ENCODE measurements around the gene GUF1. TPM values are rescaled to one million over a fixed set of nuclear protein-coding genes. Genes with fewer than 3 reads are reported as not detected.

The GUF1 gene
- total RNA-seq, 1 donor from 2014 or later: 24.7 TPM

DNA sequence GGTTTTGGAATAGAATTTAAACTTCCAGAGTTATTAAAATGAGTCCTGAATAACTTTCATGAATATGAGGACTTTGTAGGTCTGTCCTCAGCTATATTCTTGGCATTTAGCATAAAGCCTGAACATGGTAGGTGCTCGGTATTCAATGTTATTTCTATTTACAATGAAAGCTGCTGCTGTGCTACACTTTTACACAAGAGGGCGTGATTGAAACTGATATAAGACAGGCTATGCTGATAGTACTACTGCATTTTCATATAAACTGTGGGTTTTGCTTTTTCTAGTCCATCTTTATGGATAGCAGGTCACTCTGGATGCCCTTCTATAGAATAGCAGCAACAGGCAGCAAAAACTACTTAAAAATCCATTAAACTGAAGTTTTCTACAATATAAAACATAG lies 60.4 kb downstream of the GUF1 start:
- Mint-ChIP-seq H3K27ac (ENCODE audit: unreplicated experiment) (no peak overlapping the region), H3K4me1 (ENCODE audit: low read depth, unreplicated experiment) (no peaks in the 10 kb centered on the region), H3K4me3 (ENCODE audit: unreplicated experiment) (no peak overlapping the region), H3K27me3 (ENCODE audit: low read depth, unreplicated experiment) (no peaks in the 10 kb centered on the region), H3K36me3 (ENCODE audit: low read depth, unreplicated experiment) (no peaks in the 10 kb centered on the region), H3K9me3 (ENCODE audit: unreplicated experiment) (no peaks in the 10 kb centered on the region)
- no peak overlapping the region for H3K9ac ChIP-seq (ENCODE audit: low read length)
- H3K9me3 ChIP-seq (ENCODE audit: insufficient read depth, low read depth, low read length): no peaks in the 10 kb centered on the region
- no peaks in the 10 kb centered on the region for H3K4me1 ChIP-seq (ENCODE audit: insufficient read depth, low read length)
- FAIRE-seq (no peak), DNase-seq (ENCODE audit: low read depth) (no peak)
- H4K20me1 ChIP-seq (ENCODE audit: insufficient read depth, low read length): no peaks in the 10 kb centered on the region
- H2AFZ ChIP-seq (ENCODE audit: low read depth, low read length): no peak overlapping the region
- no peaks in the 10 kb centered on the region for H3K27me3 ChIP-seq (ENCODE audit: insufficient read depth, low read length)
- H3K79me2 ChIP-seq (ENCODE audit: insufficient read depth, low read length): no peaks in the 10 kb centered on the region
- no peak overlapping the region for H3K4me2 ChIP-seq (ENCODE audit: low read length)
- no peaks in the 10 kb centered on the region for H3K36me3 ChIP-seq (ENCODE audit: insufficient read depth, low read length)
- H3K27ac ChIP-seq (ENCODE audit: low read depth, low read length): no peak overlapping the region
- TF ChIP-seq EZH2 (IDR thresholded peaks at IDR 0.05; ENCODE audit: insufficient read depth, low read length): no peak
- TF ChIP-seq, protein P1, sequence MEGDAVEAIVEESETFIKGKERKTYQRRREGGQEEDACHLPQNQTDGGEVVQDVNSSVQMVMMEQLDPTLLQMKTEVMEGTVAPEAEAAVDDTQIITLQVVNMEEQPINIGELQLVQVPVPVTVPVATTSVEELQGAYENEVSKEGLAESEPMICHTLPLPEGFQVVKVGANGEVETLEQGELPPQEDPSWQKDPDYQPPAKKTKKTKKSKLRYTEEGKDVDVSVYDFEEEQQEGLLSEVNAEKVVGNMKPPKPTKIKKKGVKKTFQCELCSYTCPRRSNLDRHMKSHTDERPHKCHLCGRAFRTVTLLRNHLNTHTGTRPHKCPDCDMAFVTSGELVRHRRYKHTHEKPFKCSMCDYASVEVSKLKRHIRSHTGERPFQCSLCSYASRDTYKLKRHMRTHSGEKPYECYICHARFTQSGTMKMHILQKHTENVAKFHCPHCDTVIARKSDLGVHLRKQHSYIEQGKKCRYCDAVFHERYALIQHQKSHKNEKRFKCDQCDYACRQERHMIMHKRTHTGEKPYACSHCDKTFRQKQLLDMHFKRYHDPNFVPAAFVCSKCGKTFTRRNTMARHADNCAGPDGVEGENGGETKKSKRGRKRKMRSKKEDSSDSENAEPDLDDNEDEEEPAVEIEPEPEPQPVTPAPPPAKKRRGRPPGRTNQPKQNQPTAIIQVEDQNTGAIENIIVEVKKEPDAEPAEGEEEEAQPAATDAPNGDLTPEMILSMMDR (IDR thresholded peaks at IDR 0.05; ENCODE audit: insufficient read depth, low read depth, low read length): peak; percentile 11
- no peak overlapping the region for H3K4me3 ChIP-seq (ENCODE audit: insufficient read depth, low read depth, low read length)

DNA sequence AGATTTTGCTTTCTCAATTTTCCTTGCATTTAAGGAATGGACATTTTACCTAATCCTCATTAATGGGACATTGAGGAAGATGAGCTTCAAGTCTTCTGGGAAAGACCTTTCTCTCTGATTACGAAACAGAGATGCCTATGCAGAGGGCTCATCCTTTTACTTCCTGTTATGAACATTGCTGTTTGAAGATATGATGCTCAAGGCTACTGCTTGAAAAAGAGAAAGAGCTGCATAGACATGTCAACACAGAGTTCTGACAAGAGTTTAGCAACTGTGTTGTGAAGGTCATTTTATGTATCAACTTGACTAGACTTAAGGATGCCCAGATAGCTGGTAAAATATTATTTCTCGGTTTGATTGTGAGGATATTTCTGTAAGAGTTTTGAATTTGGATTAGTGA lies 62.0 kb downstream of the GUF1 start:
- Mint-ChIP-seq H3K4me3 (ENCODE audit: unreplicated experiment) (no peak overlapping the region), H3K4me1 (ENCODE audit: low read depth, unreplicated experiment) (no peaks in the 10 kb centered on the region), H3K27me3 (ENCODE audit: low read depth, unreplicated experiment) (no peaks in the 10 kb centered on the region), H3K9me3 (ENCODE audit: unreplicated experiment) (peaks cover 2% of the 10 kb centered on the region), H3K36me3 (ENCODE audit: low read depth, unreplicated experiment) (no peaks in the 10 kb centered on the region), H3K27ac (ENCODE audit: unreplicated experiment) (no peak overlapping the region)
- H3K27ac ChIP-seq (ENCODE audit: low read depth, low read length): no peak overlapping the region
- H3K4me1 ChIP-seq (ENCODE audit: insufficient read depth, low read length): no peaks in the 10 kb centered on the region
- H3K4me3 ChIP-seq (ENCODE audit: insufficient read depth, low read depth, low read length): no peak overlapping the region
- H3K79me2 ChIP-seq (ENCODE audit: insufficient read depth, low read length): no peaks in the 10 kb centered on the region
- FAIRE-seq (no peak), DNase-seq (ENCODE audit: low read depth) (no peak)
- TF ChIP-seq EZH2 (IDR thresholded peaks at IDR 0.05; ENCODE audit: insufficient read depth, low read length): no peak
- no peak overlapping the region for H3K4me2 ChIP-seq (ENCODE audit: low read length)
- H2AFZ ChIP-seq (ENCODE audit: low read depth, low read length): no peak overlapping the region
- H4K20me1 ChIP-seq (ENCODE audit: insufficient read depth, low read length): no peaks in the 10 kb centered on the region
- no peaks in the 10 kb centered on the region for H3K9me3 ChIP-seq (ENCODE audit: insufficient read depth, low read depth, low read length)
- no peaks in the 10 kb centered on the region for H3K36me3 ChIP-seq (ENCODE audit: insufficient read depth, low read length)
- no peak overlapping the region for H3K9ac ChIP-seq (ENCODE audit: low read length)
- H3K27me3 ChIP-seq (ENCODE audit: insufficient read depth, low read length): no peaks in the 10 kb centered on the region

Other genes with a start within 250 kb of the GUF1 start
- gene KCTD8, start 229.6 kb upstream of the GUF1 start, total RNA-seq: 0.58 and 0.68 TPM in 2 replicates
- 0.30 and 0.31 TPM in 2 replicates for gene YIPF7, start 26.8 kb upstream of the GUF1 start, total RNA-seq
- 12.2 and 12.8 TPM in 2 replicates for gene GNPDA2, start 48.1 kb downstream of the GUF1 start, total RNA-seq